Heart left ventricle (tissue), 16 donors: ENCODE results near the gene CLCN1. TPM values are rescaled to one million over a fixed set of nuclear protein-coding genes. Genes with fewer than 3 reads are reported as not detected.

Experiments used
- ATAC-seq, 4 donors: fragments of 200-7000 bp; cut with Tn5 transposase; one replicate each; pipeline ENCODE4 v1.9.1; 2020 to 2022; ENCODE audit warnings: moderate library complexity in 4 of 4, mild to moderate bottlenecking in 3 of 4, moderate number of reproducible peaks in 1 of 4
- DNase-seq, 5 donors: peaks; one replicate each; pipeline ENCODE4 v3.0.0-alpha.2; 2020
- H3K27ac ChIP-seq, 12 donors: fragments of 200-600 bp; sonication (generic) in 4 of 12; one replicate each; pipeline versions ENCODE4 v1.5.0 to v1.8.0; 2016 to 2022; ENCODE audit warnings: mild to moderate bottlenecking in 2 of 12
- H3K27me3 ChIP-seq, 9 donors: fragments of 200-600 bp; sonication (generic) in 2 of 9; one replicate each; pipeline versions ENCODE4 v1.5.1 to v1.8.0; 2016 to 2022; ENCODE audit warnings: mild to moderate bottlenecking in 3 of 9
- H3K36me3 ChIP-seq, 9 donors: fragments of 200-600 bp; sonication (generic) in 2 of 9; one replicate each; pipeline versions ENCODE4 v1.5.0 to v1.8.0; 2018 to 2022; ENCODE audit warnings: mild to moderate bottlenecking in 2 of 9
- H3K4me1 ChIP-seq, 12 donors: fragments of 200-600 bp; sonication (generic) in 4 of 12; one replicate each; pipeline versions ENCODE4 v1.5.0 to v1.8.0; 2016 to 2022; ENCODE audit warnings: mild to moderate bottlenecking in 3 of 12
- H3K4me3 ChIP-seq, 12 donors: fragments of 200-600 bp; sonication (generic) in 4 of 12; one replicate each; pipeline versions ENCODE4 v1.5.0 to v1.8.0; 2017 to 2022; ENCODE audit warnings: mild to moderate bottlenecking in 9 of 12, moderate library complexity in 4 of 12
- H3K9me3 ChIP-seq, 12 donors: fragments of 200-600 bp; sonication (generic) in 4 of 12; one replicate each; pipeline versions ENCODE4 v1.5.0 to v1.8.0; 2016 to 2022; ENCODE audit warnings: mild to moderate bottlenecking in 1 of 12
- CTCF ChIP-seq, 12 donors: fragments of 200-600 bp; sonication (generic) in 4 of 12; IDR thresholded peaks; one replicate each; pipeline versions ENCODE4 v1.5.0 to v1.8.0; 2018 to 2022; ENCODE audit warnings: antibody characterized with exemption in 12 of 12, mild to moderate bottlenecking in 5 of 12
- POLR2A ChIP-seq, 2 donors: fragments of 450-650 bp; IDR thresholded peaks; one replicate each; pipeline ENCODE4 v1.6.1; 2017; ENCODE audit warnings: antibody characterized with exemption in 2 of 2, mild to moderate bottlenecking in 2 of 2, moderate library complexity in 2 of 2
- WGBS, 4 donors: extraction: QIAGEN DNeasy Blood & Tissue Kit in 2 of 4; methylation state at CpG; one replicate each; pipeline versions ENCODE4 v1.1.5 to v1.1.7; 2013 to 2018; 5-methylcytosine and 5-hydroxymethylcytosine counted together
- intact Hi-C, 10 donors: fragments of 100-400 bp; cut with DNase I; formaldehyde crosslinking; loops; one replicate each; pipeline versions ENCODE4 v1.11.1 to v1.14.2; 2022
- polyA plus RNA-seq, 2 donors: library from polyadenylated mRNA; stranded (reverse); fragments of 200-250 nt; gene quantifications; one replicate each; pipeline ENCODE4 v1.2.3, GENCODE V29; 2013
- total RNA-seq, 9 donors: library from RNA; depleted of rRNA in 2 of 9; stranded (reverse); fragments of >200 nt in 2 of 9; fragmentation: NEBNext Ultra II Directional in 3 of 9; extraction: Animal tissue kit (Norgen Biotek cat#: 25700) in 3 of 9; gene quantifications; one replicate each; pipeline versions ENCODE4 v1.1.0 to v1.2.4, GENCODE V29; 2016 to 2023
- donor health status: ischemic (EF 13 %, LVEDD 7.1; RV severe dilation, severe dysfunction).
- donor health status: healthy with polysubstance abuse.
- donor health status: DM: no; HTN: yes; CAD: no.
- donor health status: DM: no; HTN: no; CAD: no.
- donor health status: ischemic (EF 25% LVEDD 6.9; RV normal size, moderate dysfunction).
- donor health status: ischemic (EF 25% LVEDD 5.7; RV mildly dilated, moderate dysfunction).
- donor health status: healthy.
- donor health status: DM: yes; HTN: yes; CAD: no.
- donor health status: ischemic (EF 35%, LVEDD 5.7; RV mildly dilated, moderate dysfunction).
- donor health status: nonischemic (EF 11% LVEDD 7.7; RV severe dilation, severe dysfunction).
- donor health status: DM: yes; HTN: yes; CAD: no.
- donor health status: PGD.
- donor health status: ischemic (EF 29% LVEDD 5.4; RV normal size, mild dysfunction).
- donor health status: nonischemic (EF 23%, LVEDD 6.1; RV moderate dilation, normal function).

CLCN1 gene
- total and polyA plus RNA-seq, 11 donors: 0.03 to 1.4 TPM; not detected in 9

- H3K9me3 ChIP-seq: no peaks in the 10 kb centered on the region
- intact Hi-C loops: loop anchor here in 2 of 10 donors (10.0 kb wide), 1 partner anchor 103 kb away; the partner anchor contains the start of gene ZYX (in 2 of the 2)
Observed at GRCh38 chr7:143282124-143282523, 33.8 kb upstream of the CLCN1 start.

GRCh38 chr7:143283381-143283780 lies 32.5 kb upstream of the CLCN1 start:
- intact Hi-C loops: loop anchor here in 2 of 10 donors (10.0 kb wide), 1 partner anchor 101 kb away; the partner anchor contains the start of gene ZYX (in 2 of the 2)
- DNase-seq (no peak), ATAC-seq (no peak)
- no peaks in the 10 kb centered on the region for H3K36me3 ChIP-seq
- 69 to 79% (median 78%) methylated on average over 4 of the region's 4 CpGs for WGBS, 4 donors
- H3K4me1 ChIP-seq: peaks cover 0 to 60% (median 30%) of the 10 kb centered on the region in 12 donors
- TF ChIP-seq CTCF (IDR thresholded peaks at IDR 0.05) (no peak), POLR2A (IDR thresholded peaks at IDR 0.05) (no peak)
- H3K9me3 ChIP-seq: no peaks in the 10 kb centered on the region
- H3K27ac ChIP-seq: peak overlapping the region in 3 of 12 donors; percentile 8 to 31 (median 29)
- H3K27me3 ChIP-seq: no peaks in the 10 kb centered on the region
- H3K4me3 ChIP-seq: no peak overlapping the region

More at GRCh38 chr7:143282124-143282523, 33.8 kb upstream of the CLCN1 start:
- Histone ChIP-seq H3K27me3 (no peaks in the 10 kb centered on the region), H3K4me1 (peaks cover 0 to 53% (median 24%) of the 10 kb centered on the region in 12 donors), H3K27ac (no peak overlapping the region), H3K36me3 (no peaks in the 10 kb centered on the region), H3K4me3 (no peak overlapping the region)
- WGBS, 4 donors: 98 to 99% (median 98%) methylated on average over 8 of the region's 8 CpGs
- DNase-seq (no peak), ATAC-seq (no peak)
- TF ChIP-seq POLR2A (IDR thresholded peaks at IDR 0.05): no peak
- TF ChIP-seq CTCF (IDR thresholded peaks at IDR 0.05): no peak

- peak in 2 of 5 donors; percentile 38 to 45 for DNase-seq
- Histone ChIP-seq H3K9me3 (no peaks in the 10 kb centered on the region), H3K36me3 (peaks cover 0 to 3% (median 0%) of the 10 kb centered on the region in 9 donors), H3K4me1 (peaks cover 0 to 56% (median 29%) of the 10 kb centered on the region in 12 donors), H3K4me3 (peak within 1 kb of the TSS in 11 of 12 donors; percentile 0 to 52 (median 41)), H3K27me3 (no peaks in the 10 kb centered on the region), H3K27ac (peak within 1 kb of the TSS in 10 of 12 donors; percentile 10 to 73 (median 58))
- intact Hi-C loops: loop anchor here in 5 of 10 donors (5.0 to 10.0 kb wide), 3 partner anchors 38 to 100 kb away; partner anchors contain the start of gene ZYX (in 4 of the 5)
- WGBS, 4 donors: 62 to 74% (median 71%) methylated on average over 19 of the region's 19 CpGs
- peak in 3 of 4 donors; percentile 27 to 43 (median 35) for ATAC-seq
- TF ChIP-seq CTCF (IDR thresholded peaks at IDR 0.05) (no peak), POLR2A (IDR thresholded peaks at IDR 0.05) (no peak)
Observed at GRCh38 chr7:143284591-143285469, 31.1 kb upstream of the CLCN1 start, which contains the start of gene TMEM139. TSS of gene TMEM139 (plus strand) at chr7:143284958. CDS start at chr7:143285958, 1,000 bp downstream.

GRCh38 chr7:143285470-143285778 lies 30.5 kb upstream of the CLCN1 start:
- H3K36me3 ChIP-seq: peaks cover 0 to 3% (median 0%) of the 10 kb centered on the region in 9 donors
- DNase-seq (peak in 1 of 5 donors; percentile 51), ATAC-seq (no peak)
- WGBS, 4 donors: 36 to 55% (median 43%) methylated on average over 3 of the region's 3 CpGs
- H3K9me3 ChIP-seq: no peaks in the 10 kb centered on the region
- peak overlapping the region in 9 of 12 donors; percentile 14 to 52 (median 42) for H3K4me3 ChIP-seq
- peak overlapping the region in 10 of 12 donors; percentile 10 to 73 (median 58) for H3K27ac ChIP-seq
- H3K4me1 ChIP-seq: peaks cover 0 to 56% (median 32%) of the 10 kb centered on the region in 12 donors
- intact Hi-C loops: loop anchor here in 5 of 10 donors (5.0 to 10.0 kb wide), 3 partner anchors 38 to 99 kb away; partner anchors contain the start of gene ZYX (in 4 of the 5)
- TF ChIP-seq CTCF (IDR thresholded peaks at IDR 0.05) (no peak), POLR2A (IDR thresholded peaks at IDR 0.05) (no peak)
- H3K27me3 ChIP-seq: no peaks in the 10 kb centered on the region
